ENCODE results near the gene PP2D1.
"Not testable (repeated sequence)": the region's sequence is repeated elsewhere in the genome, so short reads cannot be mapped to it uniquely, and the experiment has no call there.

GRCh38 chr3:20031939-20032338 is 19.9 kb upstream of the PP2D1 start:
- TF ChIP-seq CTCF (IDR thresholded peaks at IDR 0.05; ENCODE audit: low read depth, low read length); POLR2A (IDR thresholded peaks at IDR 0.05; ENCODE audit: extremely low read depth, insufficient read length); MAX (IDR thresholded peaks at IDR 0.05; ENCODE audit: low read depth, low read length): not testable (repeated sequence)
